ENCODE measurements around the gene CIAO1. TPM values are rescaled to one million over a fixed set of nuclear protein-coding genes. Genes with fewer than 3 reads are reported as not detected.

CIAO1 gene
- total RNA-seq, 1 experiment from 2014 or later: 82.8 TPM

GRCh38 chr2:96259497-96259921 lies 6.5 kb upstream of the CIAO1 start:
- Mint-ChIP-seq H3K36me3 (peaks cover 8% of the 10 kb centered on the region), H3K4me3 (no peak overlapping the region), H3K4me1 (peaks cover 26% of the 10 kb centered on the region), H3K27ac (peak overlapping the region; percentile 97; the same call in 1 of the 2 replicates), H3K9me3 (no peaks in the 10 kb centered on the region), H3K27me3 (ENCODE audit: low read depth) (no peaks in the 10 kb centered on the region)
- ATAC-seq (no peak), DNase-seq (ENCODE audit: low spot score) (no peak)
- TF ChIP-seq JUN (CRISPR knock-in tag; IDR thresholded peaks at IDR 0.05) (no peak), NFYB (CRISPR knock-in tag; conservative IDR thresholded peaks at IDR 0.05; ENCODE audit: low read depth) (no peak), CREM (CRISPR knock-in tag; IDR thresholded peaks at IDR 0.05) (no peak)
- ChIA-PET POLR2A (no interaction called here), CTCF (interaction anchor here (1.2 to 2.9 kb wide), 6 partner anchors 13 to 237 kb away, joined by 3 to 17 read pairs (median 7); partner anchors contain the start of gene ASTL)

DNA sequence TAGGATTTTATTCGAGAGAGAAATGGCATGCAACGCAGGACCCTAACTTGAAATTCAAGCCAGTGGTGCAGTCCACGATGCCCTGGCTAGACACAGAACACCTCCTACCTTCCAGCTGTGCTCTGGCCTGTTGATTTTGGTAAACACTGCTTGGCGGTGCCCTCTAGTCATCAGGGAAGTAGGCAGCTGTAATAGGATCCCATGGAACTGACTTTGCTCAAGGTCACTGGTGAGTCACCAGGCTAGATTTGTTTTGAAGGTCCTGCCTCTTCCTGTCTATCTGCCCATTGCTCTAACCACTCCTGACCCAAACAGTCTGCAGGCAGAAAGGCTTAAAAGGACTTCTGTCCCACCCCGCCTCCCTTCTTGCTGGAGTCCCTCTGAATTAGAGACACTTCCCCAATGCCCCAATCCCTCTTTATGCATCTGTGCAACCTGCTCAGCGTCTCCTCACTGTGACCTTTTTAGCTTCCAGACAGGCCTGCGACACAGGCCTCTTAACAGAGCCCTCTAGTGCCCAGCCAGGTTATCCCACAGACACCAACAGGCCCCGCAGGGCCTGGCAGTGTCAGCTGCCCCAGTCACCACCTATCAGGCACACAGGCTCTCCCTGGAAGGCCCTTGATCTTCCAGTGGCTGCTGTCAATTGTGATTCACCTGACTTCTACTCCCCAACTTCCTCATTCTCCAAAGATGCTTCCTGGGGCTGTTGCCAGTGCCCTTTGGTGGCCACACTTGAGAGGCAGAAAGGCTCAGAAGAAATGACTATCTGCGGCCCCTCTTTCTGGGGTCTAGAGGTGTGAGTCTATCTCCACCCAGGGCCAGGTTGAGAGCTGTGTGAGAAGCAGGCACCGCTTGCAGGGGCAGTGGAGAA lies 5.4 kb upstream of the CIAO1 start:
- CTCF ChIA-PET: interaction anchor here (0.8 to 2.9 kb wide), 18 partner anchors 14 to 269 kb away, joined by 3 to 17 read pairs (median 5); partner anchors contain the start of genes ANKRD36C, ASTL, ITPRIPL1 and STARD7

More for the DNA sequence above, 5.4 kb upstream of the CIAO1 start:
- peak overlapping the region; percentile 97 for H3K27ac Mint-ChIP-seq
- H3K4me1 Mint-ChIP-seq: peaks cover 30% of the 10 kb centered on the region
- peak overlapping the region; percentile 25; the same call in 1 of the 2 replicates for H3K4me3 Mint-ChIP-seq
- H3K27me3 Mint-ChIP-seq (ENCODE audit: low read depth): no peaks in the 10 kb centered on the region
- TF ChIP-seq, protein P1, sequence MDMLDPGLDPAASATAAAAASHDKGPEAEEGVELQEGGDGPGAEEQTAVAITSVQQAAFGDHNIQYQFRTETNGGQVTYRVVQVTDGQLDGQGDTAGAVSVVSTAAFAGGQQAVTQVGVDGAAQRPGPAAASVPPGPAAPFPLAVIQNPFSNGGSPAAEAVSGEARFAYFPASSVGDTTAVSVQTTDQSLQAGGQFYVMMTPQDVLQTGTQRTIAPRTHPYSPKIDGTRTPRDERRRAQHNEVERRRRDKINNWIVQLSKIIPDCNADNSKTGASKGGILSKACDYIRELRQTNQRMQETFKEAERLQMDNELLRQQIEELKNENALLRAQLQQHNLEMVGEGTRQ (CRISPR knock-in tag; IDR thresholded peaks at IDR 0.05): no peak
- TF ChIP-seq GABPB1 (CRISPR knock-in tag; IDR thresholded peaks at IDR 0.05): peak; percentile 60; the same call in 1 of the 2 replicates
- TF ChIP-seq ELF4 (CRISPR knock-in tag; IDR thresholded peaks at IDR 0.05; ENCODE audit: low read depth): no peak
- TF ChIP-seq PRRX2 (CRISPR knock-in tag; IDR thresholded peaks at IDR 0.05): no peak
- 0 out of 2 replicates have a peak, but pooled peaks have one; percentile 44 for TF ChIP-seq ZNF232 (CRISPR knock-in tag; IDR thresholded peaks at IDR 0.05)
- TF ChIP-seq, protein P2, sequence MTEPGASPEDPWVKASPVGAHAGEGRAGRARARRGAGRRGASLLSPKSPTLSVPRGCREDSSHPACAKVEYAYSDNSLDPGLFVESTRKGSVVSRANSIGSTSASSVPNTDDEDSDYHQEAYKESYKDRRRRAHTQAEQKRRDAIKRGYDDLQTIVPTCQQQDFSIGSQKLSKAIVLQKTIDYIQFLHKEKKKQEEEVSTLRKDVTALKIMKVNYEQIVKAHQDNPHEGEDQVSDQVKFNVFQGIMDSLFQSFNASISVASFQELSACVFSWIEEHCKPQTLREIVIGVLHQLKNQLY (CRISPR knock-in tag; IDR thresholded peaks at IDR 0.05): no peak
- TF ChIP-seq ZNF219 (CRISPR knock-in tag; IDR thresholded peaks at IDR 0.05; ENCODE audit: borderline replicate concordance): no peak
- TF ChIP-seq ZNF671 (CRISPR knock-in tag; IDR thresholded peaks at IDR 0.05): no peak
- no peak for TF ChIP-seq NFYB (CRISPR knock-in tag; conservative IDR thresholded peaks at IDR 0.05; ENCODE audit: low read depth)
- TF ChIP-seq, protein P3, sequence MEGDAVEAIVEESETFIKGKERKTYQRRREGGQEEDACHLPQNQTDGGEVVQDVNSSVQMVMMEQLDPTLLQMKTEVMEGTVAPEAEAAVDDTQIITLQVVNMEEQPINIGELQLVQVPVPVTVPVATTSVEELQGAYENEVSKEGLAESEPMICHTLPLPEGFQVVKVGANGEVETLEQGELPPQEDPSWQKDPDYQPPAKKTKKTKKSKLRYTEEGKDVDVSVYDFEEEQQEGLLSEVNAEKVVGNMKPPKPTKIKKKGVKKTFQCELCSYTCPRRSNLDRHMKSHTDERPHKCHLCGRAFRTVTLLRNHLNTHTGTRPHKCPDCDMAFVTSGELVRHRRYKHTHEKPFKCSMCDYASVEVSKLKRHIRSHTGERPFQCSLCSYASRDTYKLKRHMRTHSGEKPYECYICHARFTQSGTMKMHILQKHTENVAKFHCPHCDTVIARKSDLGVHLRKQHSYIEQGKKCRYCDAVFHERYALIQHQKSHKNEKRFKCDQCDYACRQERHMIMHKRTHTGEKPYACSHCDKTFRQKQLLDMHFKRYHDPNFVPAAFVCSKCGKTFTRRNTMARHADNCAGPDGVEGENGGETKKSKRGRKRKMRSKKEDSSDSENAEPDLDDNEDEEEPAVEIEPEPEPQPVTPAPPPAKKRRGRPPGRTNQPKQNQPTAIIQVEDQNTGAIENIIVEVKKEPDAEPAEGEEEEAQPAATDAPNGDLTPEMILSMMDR (IDR thresholded peaks at IDR 0.05): no peak
- no peak for TF ChIP-seq IRF2 (CRISPR knock-in tag; IDR thresholded peaks at IDR 0.05; ENCODE audit: borderline replicate concordance, low read depth)
- no peak for TF ChIP-seq ZNF317 (CRISPR knock-in tag; IDR thresholded peaks at IDR 0.05; ENCODE audit: borderline replicate concordance, low read depth)
- no peak for TF ChIP-seq GRHL2 (CRISPR knock-in tag; IDR thresholded peaks at IDR 0.05; ENCODE audit: insufficient replicate concordance, severe bottlenecking)
- TF ChIP-seq, protein P4, sequence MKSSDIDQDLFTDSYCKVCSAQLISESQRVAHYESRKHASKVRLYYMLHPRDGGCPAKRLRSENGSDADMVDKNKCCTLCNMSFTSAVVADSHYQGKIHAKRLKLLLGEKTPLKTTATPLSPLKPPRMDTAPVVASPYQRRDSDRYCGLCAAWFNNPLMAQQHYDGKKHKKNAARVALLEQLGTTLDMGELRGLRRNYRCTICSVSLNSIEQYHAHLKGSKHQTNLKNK (CRISPR knock-in tag; IDR thresholded peaks at IDR 0.05): no peak
- TF ChIP-seq ZNF512 (CRISPR knock-in tag; IDR thresholded peaks at IDR 0.05; ENCODE audit: borderline replicate concordance): no peak
- POLR2A ChIA-PET: interaction anchor here (1.1 to 1.6 kb wide), 2 partner anchors 52 to 86 kb away, joined by 3 to 7 read pairs; partner anchors contain the start of gene STARD7
- peak; percentile 59 for DNase-seq (ENCODE audit: low spot score)
- no peaks in the 10 kb centered on the region for H3K9me3 Mint-ChIP-seq
- ATAC-seq: peak; percentile 91
- H3K36me3 Mint-ChIP-seq: peaks cover 3% of the 10 kb centered on the region; the same call in 1 of the 2 replicates

Data from WTC11 (cell line).